Upper lobe of left lung (tissue), 4 donors: Measurements from ENCODE around the gene PPP6R2.

Experiments
- CTCF ChIP-seq, 6 experiments: fragments of 450-650 bp in 4 of 6; fragments of 200-600 bp in 2 of 6; sonication (generic) in 2 of 6; IDR thresholded peaks; one replicate each; pipeline ENCODE4 v1.5.1; 2016 to 2019; ENCODE audit warnings: antibody characterized with exemption in 6 of 6
- EP300 ChIP-seq, 4 donors: sonication (generic); formaldehyde crosslinking; IDR thresholded peaks; one replicate each; pipeline ENCODE4 v1.5.1; 2017; ENCODE audit warnings: antibody characterized with exemption in 4 of 4, control low read depth in 2 of 4
- POLR2A ChIP-seq, 4 donors: fragments of 450-650 bp; IDR thresholded peaks; one replicate each; pipeline ENCODE4 v1.5.1; 2016 to 2017; ENCODE audit warnings: antibody characterized with exemption in 4 of 4, mild to moderate bottlenecking in 2 of 4
- POLR2AphosphoS5 ChIP-seq, 2 donors: sonication (generic); formaldehyde crosslinking; IDR thresholded peaks; one replicate each; pipeline ENCODE4 v1.5.1; 2017; ENCODE audit warnings: antibody characterized with exemption in 2 of 2

DNA sequence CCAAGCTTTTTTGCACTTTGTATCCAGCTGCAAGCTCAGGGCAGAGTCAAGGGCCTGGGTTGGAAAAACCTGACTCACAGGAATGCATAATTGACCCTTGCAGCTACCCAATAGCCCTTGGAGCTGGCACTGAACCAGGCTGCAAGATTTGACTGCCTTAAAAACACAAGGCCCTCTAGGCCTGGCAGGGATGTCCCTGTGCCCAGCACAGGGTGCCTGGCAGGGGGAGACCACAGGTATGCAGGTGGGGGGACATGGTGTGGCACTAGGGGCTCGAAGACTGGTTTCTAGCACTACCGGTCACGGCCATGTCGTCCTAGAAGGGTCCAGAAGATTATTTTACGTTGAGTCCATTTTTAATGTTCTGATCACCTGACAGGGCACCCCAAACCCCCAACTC, 101.5 kb downstream of the PPP6R2 start:
- TF ChIP-seq CTCF (IDR thresholded peaks at IDR 0.05) = no peak
- TF ChIP-seq POLR2AphosphoS5 (IDR thresholded peaks at IDR 0.05) = no peak
- no peak for TF ChIP-seq POLR2A (IDR thresholded peaks at IDR 0.05)
- TF ChIP-seq EP300 (IDR thresholded peaks at IDR 0.05) = no peak
